ENCODE data around the gene CUL4A.

GRCh38 chr13:113187883-113188665 lies 21.3 kb upstream of the CUL4A start:
- TF ChIP-seq, protein P1, sequence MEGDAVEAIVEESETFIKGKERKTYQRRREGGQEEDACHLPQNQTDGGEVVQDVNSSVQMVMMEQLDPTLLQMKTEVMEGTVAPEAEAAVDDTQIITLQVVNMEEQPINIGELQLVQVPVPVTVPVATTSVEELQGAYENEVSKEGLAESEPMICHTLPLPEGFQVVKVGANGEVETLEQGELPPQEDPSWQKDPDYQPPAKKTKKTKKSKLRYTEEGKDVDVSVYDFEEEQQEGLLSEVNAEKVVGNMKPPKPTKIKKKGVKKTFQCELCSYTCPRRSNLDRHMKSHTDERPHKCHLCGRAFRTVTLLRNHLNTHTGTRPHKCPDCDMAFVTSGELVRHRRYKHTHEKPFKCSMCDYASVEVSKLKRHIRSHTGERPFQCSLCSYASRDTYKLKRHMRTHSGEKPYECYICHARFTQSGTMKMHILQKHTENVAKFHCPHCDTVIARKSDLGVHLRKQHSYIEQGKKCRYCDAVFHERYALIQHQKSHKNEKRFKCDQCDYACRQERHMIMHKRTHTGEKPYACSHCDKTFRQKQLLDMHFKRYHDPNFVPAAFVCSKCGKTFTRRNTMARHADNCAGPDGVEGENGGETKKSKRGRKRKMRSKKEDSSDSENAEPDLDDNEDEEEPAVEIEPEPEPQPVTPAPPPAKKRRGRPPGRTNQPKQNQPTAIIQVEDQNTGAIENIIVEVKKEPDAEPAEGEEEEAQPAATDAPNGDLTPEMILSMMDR (IDR thresholded peaks at IDR 0.05; ENCODE audit: poor library complexity): no peak
- no peak for TF ChIP-seq EZH2 (IDR thresholded peaks at IDR 0.05; ENCODE audit: borderline replicate concordance)
